ENCODE results near the gene PDLIM5.
A peak's percentile ranks its signal among the peaks of the same experiment; 100 is the strongest.

The PDLIM5 gene

DNA sequence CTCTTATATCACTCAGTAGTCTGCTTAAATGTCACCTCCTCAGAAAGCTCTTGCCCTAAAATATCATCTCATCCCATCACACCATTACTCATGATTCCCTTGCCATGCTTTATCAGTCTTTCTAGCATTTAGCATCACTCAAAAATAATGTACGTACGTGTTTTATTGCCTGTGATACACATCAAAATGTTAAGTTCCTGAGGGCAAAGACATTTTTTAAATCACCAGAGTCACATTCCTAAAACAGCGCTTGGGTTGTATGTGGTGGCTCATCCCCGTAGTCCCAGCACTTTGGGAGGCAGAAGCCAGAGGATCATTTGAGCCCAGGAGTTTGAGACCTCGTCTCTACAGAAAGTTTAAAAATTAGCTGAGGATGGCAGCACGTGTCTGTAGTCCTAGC is 21.3 kb upstream of the PDLIM5 start:
- DNase-seq: no peak

GRCh38 chr4:94431388-94431787 is 20.4 kb upstream of the PDLIM5 start:
- DNase-seq: no peak

DNA sequence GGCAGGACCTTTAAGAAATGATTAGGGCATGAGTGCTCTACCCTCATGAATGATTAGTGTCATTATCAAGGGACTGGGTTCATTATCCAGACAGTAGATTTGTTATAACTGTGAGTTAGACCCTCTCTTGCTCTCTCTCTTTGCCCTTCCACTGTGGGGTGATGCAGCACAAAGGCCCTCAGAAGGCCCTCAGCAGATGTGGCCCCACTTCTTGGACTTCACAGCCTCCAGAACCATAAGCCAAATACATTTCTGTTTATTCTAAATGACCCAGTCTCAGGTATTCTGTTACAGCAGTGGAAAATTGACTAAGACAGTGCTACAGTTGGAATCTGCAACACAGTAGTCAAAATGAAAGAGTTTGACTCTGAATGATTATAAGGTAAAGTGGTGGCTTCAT is 17.2 kb upstream of the PDLIM5 start:
- no peak for DNase-seq

GRCh38 chr4:94435874-94436273 is 15.9 kb upstream of the PDLIM5 start:
- no peak for DNase-seq

DNA sequence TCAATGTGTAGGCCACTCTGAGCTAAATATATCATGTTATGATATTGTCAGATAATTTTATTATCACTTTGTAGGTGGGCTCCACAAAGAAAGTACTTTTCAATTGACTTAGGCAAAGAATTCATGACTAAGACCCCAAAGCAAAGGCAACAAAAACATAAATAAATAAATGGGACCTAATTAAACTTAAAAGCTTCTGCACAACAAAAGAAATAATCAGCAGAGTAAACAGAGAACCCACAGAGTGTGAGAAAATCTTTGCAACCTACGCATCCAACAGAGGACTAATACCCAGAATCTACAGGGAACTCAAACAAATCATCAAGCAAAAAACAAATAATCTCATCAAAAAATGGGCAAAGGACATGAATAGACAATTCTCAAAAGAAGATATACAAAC is 15.2 kb upstream of the PDLIM5 start:
- no peak for DNase-seq

DNA sequence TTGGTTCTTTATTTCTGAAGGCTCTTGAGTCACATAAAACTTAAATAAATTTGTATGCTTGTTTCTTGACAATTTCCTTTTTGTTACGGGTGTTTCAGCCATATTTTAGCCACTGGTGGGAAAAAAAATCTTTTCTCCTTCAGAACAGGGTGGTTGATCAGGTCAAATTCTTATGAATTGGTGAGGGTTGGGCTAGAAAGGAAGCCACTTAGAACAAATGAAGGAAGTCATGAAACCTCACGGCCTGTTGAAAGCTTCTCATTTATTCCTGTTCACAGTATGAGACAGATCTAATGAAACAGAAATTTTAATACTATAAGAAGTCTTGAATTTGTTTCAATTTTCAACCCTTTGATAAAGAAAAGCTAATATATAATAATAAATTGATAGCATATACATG is 12.1 kb upstream of the PDLIM5 start:
- no peak for DNase-seq

GRCh38 chr4:94441838-94442237 is 9.9 kb upstream of the PDLIM5 start:
- DNase-seq: no peak

DNA sequence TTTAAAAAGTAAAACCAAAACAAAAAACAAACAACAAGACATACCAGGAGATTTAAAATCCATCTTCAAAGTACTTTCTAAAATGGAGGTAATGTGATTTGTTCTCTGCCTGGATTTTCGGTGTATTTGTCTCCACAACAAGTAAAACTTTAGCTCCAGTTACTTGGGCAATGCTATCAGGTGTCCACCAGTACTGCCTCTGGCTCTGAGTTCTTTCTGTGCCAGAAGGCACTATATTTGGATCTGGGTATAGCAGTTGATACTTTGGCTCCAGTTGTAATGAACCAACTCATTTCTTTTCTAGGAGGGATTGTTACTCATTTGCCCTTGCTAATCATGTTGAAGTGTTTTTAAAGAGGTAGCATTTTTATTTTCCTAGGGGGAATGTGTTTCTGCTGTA is 9.5 kb upstream of the PDLIM5 start:
- DNase-seq: no peak

DNA sequence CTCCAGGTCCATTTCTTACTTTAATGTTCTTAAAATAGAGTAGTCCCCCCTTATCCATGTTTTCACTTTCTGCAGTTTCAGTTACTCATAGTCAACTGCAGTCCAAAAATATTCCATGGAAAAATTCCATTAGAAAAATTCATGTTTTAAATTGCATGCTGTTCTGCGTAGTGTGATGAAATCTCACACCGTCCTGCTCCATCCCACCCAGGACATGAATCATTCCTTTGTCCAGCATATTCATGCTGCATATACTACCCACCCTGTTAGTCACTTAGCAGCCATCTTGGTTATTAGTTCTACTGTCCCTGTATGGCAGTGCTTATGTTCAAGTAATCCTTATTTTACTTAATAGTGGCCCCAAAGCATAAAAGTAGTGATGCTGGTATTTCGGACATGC is 5.4 kb upstream of the PDLIM5 start:
- DNase-seq: no peak

DNA sequence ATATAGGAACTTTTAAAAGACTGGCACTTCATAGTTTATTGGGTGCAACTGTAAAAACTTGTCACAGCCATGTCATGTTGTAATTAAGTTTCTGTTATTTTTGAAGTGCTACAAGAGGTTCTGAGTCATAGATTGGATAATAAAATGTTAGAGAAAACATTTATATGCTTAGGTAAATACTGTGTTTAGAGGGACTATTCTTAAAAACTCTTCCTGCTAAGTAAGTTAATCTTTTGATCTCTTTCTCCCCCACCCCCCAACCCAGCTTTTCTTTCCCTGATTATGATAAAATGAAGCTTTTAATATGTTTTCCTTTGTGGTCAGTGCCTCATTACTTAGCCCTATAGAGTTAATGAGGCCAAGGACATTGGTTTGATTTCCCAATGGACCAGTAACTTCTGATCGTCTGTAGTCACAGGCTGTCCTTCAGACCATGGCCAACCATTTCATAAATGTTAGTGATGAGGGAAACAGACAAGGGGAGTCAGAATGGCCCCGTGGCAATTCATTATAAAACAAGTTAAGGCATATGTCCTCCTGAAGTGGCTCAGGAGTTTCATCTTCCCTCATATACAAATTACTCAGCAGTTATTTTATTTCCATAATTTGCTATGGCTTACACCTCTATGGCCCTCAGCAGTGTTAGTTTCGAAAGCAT is 3.9 kb upstream of the PDLIM5 start:
- no peak for DNase-seq

GRCh38 chr4:94448815-94449375 is 2.8 kb upstream of the PDLIM5 start:
- DNase-seq: no peak

GRCh38 chr4:94451051-94451694 is 569 bp upstream of the PDLIM5 start:
- DNase-seq: no peak

- DNase-seq: peak; percentile 21
These were observed 982 bp downstream of the PDLIM5 start for GRCh38 chr4:94452476-94453371.

DNA sequence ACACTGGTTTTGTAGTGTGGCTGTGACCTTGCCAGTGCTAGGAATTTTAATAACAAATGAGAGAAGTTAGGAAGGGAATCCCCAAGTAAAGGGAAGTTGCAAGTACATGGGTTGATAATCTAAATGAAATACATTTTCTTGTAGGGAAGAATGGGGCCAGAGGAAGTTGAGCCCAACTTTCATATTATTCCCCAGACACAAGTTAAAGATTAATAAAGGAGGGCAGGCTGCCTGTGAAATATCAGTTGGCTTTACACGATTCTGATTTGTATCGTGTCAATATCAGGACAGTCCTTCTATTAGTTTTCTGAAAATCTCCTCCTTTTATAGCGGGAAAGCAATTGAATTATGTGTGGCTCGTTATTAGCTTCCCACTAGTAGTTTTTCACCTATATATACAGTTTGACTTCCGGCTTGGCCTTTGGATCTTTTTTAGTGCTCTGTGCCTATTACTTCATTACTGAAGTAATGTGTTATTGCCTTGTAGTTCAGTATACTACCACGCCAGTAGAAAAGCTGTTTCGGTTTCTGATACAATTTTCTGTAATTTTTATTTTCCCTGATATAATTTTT is 1.7 kb downstream of the PDLIM5 start:
- no peak for DNase-seq

GRCh38 chr4:94454405-94454804 is 2.7 kb downstream of the PDLIM5 start:
- no peak for DNase-seq

DNA sequence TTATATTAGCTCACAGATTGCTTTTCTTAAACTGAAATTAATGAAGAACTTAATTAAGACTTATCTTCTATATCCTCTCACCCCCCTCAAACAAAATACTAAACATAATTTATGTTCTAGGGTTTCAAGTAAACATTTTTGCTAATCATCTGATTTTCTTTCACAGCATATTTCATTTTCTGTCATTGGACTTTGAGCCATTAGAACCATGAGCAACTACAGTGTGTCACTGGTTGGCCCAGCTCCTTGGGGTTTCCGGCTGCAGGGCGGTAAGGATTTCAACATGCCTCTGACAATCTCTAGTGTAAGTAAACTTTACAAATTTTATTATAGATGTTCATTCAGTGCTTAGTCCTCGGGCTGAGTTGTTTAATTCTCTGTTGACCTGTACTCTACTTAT is 3.3 kb downstream of the PDLIM5 start:
- no peak for DNase-seq

GRCh38 chr4:94457692-94458106 is 6.0 kb downstream of the PDLIM5 start:
- DNase-seq: no peak

DNA sequence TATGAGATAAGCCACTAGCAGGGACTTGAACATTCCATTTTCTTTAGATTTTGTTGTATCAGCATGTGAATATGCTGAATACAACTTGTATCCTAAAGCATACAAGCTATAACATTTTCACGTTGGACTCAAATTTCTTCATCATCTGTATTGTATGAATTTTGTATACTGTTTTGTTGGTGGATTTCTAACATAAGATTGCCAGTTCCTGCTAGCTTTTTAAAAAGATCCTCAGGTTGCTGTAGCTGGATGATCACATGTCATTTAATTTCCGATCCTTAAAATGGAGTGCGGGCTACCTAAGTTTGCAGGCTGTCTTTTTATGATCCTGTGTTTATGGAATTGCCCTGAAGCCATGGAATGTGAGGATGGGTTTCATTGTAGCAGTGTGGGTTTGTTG is 6.9 kb downstream of the PDLIM5 start:
- DNase-seq: no peak

DNA sequence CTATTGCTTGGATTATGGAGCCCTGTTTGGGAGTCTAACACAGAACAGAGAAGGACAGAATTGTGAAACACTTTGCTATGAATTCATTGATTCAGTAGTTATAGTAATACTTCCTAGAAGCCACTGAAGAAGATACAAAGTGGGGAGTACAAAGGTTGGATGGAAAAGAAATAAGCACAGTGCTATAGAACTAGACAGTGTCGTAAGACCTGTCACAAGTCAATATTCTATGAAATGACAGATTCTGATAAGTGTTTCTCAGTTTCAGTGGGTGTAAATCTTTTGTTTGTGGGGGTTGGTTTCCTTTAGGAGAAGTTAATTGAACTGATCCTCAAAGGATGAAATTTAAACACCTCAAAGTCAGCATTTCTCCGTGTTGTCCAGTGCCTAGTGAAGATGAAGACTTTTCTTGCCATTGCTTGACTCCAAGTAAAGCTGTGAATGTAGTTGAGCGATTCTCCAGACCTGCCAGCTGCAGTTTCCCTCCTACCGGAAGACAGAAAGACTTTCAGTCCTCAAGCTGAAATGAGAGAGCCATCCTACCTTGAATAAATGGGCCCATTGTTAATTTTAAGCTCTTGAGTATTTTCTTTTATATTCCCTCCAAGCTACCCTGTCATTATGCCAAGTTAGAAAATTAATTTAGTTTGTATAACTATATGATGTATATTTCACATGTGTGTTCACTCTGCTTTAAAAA is 7.9 kb downstream of the PDLIM5 start:
- DNase-seq: no peak

DNA sequence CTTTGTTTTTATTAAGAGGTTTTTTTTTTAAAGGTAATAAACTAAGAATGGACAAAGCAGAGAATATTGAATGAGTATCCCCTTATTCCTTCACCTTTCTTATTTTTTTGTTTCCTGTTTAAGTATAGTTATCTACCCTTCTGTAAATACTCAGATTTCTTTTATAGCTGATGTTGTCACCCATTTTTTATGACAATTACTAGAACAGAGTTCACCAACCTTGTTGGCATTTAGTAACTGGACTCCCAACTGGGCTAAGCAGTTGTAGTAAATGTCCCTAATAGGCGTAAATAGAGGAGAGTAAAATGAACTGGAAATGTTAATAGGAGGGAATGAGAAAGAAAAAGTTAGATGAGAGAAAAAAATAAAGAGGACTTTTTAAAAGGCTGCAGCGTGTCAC is 9.8 kb downstream of the PDLIM5 start:
- DNase-seq: no peak

DNA sequence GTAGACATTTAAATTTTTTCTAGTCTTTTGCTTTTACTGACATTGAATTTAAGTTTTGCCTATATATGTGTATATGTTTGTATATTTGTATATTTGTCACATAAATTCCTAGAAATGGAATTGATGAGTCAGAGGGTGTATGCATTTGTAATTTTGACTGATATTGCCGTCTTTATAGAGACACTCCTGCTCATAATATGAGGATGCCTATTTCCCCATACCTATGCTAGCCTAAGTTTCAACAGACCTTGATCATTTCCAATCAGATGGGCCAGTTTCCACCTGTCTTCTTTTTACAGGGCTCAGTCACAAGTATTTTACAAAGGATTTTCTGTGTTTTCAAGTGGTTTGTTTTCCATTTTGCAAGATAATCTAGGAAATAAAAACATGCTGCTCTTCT is 10.8 kb downstream of the PDLIM5 start:
- no peak for DNase-seq

GRCh38 chr4:94463771-94464170 is 12.0 kb downstream of the PDLIM5 start:
- DNase-seq: no peak

DNA sequence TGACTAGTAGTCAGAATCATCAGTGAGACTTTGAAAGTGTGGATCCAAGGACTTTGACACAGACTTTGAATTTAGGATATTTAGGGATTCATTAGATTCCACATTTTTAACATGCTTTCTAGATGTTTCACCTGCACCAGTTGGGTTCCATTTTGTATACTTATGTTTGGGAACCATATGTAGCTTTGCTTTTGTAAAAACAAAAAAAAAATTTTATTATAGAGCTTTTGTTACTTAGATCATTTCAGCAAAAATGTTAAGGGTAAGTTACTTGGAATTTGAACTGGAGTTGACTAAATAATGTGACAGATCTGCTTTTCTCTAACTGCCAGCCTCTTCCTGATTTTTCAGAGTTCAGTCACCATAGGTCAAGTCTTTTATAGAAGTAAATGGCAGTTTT is 14.6 kb downstream of the PDLIM5 start:
- no peak for DNase-seq

Measured in activated T-cell treated with anti-CD3 and anti-CD28 coated beads, Interleukin-2, amount 50 U/mL, for 1 hour (primary cell).